HEK293 (cell line): Measurements from ENCODE around the gene PDE9A.

ENCODE experiments used
- CTCF ChIA-PET: fragments of 350-600 bp; formaldehyde crosslinking; extraction: SDS; loops from one replicate; lab custom pipeline; 2021; ENCODE audit warnings: antibody characterized with exemption; lab: Yijun Ruan, JAX
- POLR2A ChIA-PET: fragments of 300-600 bp; formaldehyde crosslinking; extraction: SDS; loops from one replicate; lab custom pipeline; 2020; ENCODE audit warnings: antibody characterized with exemption, inconsistent platforms; lab: Yijun Ruan, JAX
- H3K27ac ChIP-seq: fragments of 200-500 bp; sonication (Bioruptor generic); 2 replicates; pipeline ENCODE4 v1.5.1; 2014; ENCODE audit warnings: low read depth, low read length, control low read depth, inconsistent platforms; ENCODE audit errors: extremely low read depth
- H3K36me3 ChIP-seq, 2 experiments: fragments of 200-500 bp in 1 of 2; sonication (Bioruptor generic) in 1 of 2; 1 replicate in 1 of 2; 2 replicates in 1 of 2; pipeline ENCODE4 v1.5.1; 2014 to 2017; ENCODE audit warnings: inconsistent platforms in 2 of 2, low read length in 2 of 2; ENCODE audit not compliant: control insufficient read depth in 2 of 2, insufficient read depth in 1 of 2
- H3K4me1 ChIP-seq: fragments of 200-500 bp; sonication (Bioruptor generic); 2 replicates; pipeline ENCODE4 v1.5.1; 2014; ENCODE audit warnings: mild to moderate bottlenecking, low read length, inconsistent platforms; ENCODE audit not compliant: control insufficient read depth, insufficient read depth
- H3K4me3 ChIP-seq: 2 replicates; pipeline ENCODE4 v1.5.1; 2011; ENCODE audit warnings: low read depth, mild to moderate bottlenecking, control low read depth, low read length, moderate library complexity
- H3K9me3 ChIP-seq: fragments of 200-500 bp; sonication (Bioruptor generic); 2 replicates; pipeline ENCODE4 v1.5.1; 2014; ENCODE audit warnings: low read depth, low read length, inconsistent platforms; ENCODE audit not compliant: control insufficient read depth, insufficient read depth
- ATF2 ChIP-seq: fragments of 450-650 bp; formaldehyde crosslinking; IDR thresholded peaks from 2 replicates; pipeline ENCODE4 v1.5.1; 2016; ENCODE audit warnings: missing biosample characterization, missing genetic modification characterization, low read depth
- MZF1 ChIP-seq: fragments of 450-650 bp; formaldehyde crosslinking; IDR thresholded peaks from 2 replicates; pipeline ENCODE4 v1.5.1; 2017; ENCODE audit warnings: missing biosample characterization, missing genetic modification characterization, borderline replicate concordance
- PRDM6 ChIP-seq: fragments of 450-650 bp; formaldehyde crosslinking; IDR thresholded peaks from 2 replicates; pipeline ENCODE4 v1.5.1; 2017; ENCODE audit warnings: missing biosample characterization, missing genetic modification characterization
- RBAK ChIP-seq: fragments of 450-650 bp; formaldehyde crosslinking; IDR thresholded peaks from 2 replicates; pipeline ENCODE4 v1.5.1; 2016; ENCODE audit warnings: missing biosample characterization, missing genetic modification characterization
- ZEB2 ChIP-seq: fragments of 450-650 bp; formaldehyde crosslinking; IDR thresholded peaks from 2 replicates; pipeline ENCODE4 v1.5.1; 2016; ENCODE audit warnings: missing biosample characterization, missing genetic modification characterization
- ZNF174 ChIP-seq: fragments of 450-650 bp; formaldehyde crosslinking; IDR thresholded peaks from 2 replicates; pipeline ENCODE4 v1.5.0; 2017; ENCODE audit warnings: missing biosample characterization, mild to moderate bottlenecking, missing genetic modification characterization
- ZNF266 ChIP-seq: fragments of 450-650 bp; formaldehyde crosslinking; IDR thresholded peaks from 2 replicates; pipeline ENCODE4 v1.5.1; 2016; ENCODE audit warnings: missing biosample characterization, missing genetic modification characterization, low read depth
- ZNF549 ChIP-seq: fragments of 450-650 bp; IDR thresholded peaks from 2 replicates; pipeline ENCODE4 v1.5.1; 2018; ENCODE audit warnings: missing biosample characterization, missing genetic modification characterization, mild to moderate bottlenecking, inconsistent platforms, moderate library complexity
- ZNF670 ChIP-seq: fragments of 450-650 bp; formaldehyde crosslinking; IDR thresholded peaks from 2 replicates; pipeline ENCODE4 v1.5.1; 2016; ENCODE audit warnings: missing biosample characterization, missing genetic modification characterization, low read depth
- TF ChIP-seq, protein P1 (sequence below): fragments of 450-650 bp; formaldehyde crosslinking; conservative IDR thresholded peaks from 2 replicates; pipeline ENCODE4 v1.5.1; 2016; ENCODE audit warnings: low read depth, missing biosample characterization, missing genetic modification characterization
- TF ChIP-seq, protein P2 (sequence below): fragments of 450-650 bp; formaldehyde crosslinking; IDR thresholded peaks from 2 replicates; pipeline ENCODE4 v1.5.1; 2016; ENCODE audit warnings: missing biosample characterization, missing genetic modification characterization

Gene PDE9A

GRCh38 chr21:42767561-42767835 is 114.1 kb downstream of the PDE9A start (continued):
- TF ChIP-seq ATF2, result no peak

GRCh38 chr21:42768324-42769121 is 115.1 kb downstream of the PDE9A start:
- POLR2A ChIA-PET, result interaction anchor here (0.6 to 1.0 kb wide), 2 partner anchors 15 to 18 kb away, joined by 3 read pairs; no protein-coding TSS in a partner anchor
- TF ChIP-seq ZEB2 (tag by site-specific recombination) (no peak), MZF1 (tag by site-specific recombination) (no peak), RBAK (no peak), ZNF174 (tag by site-specific recombination) (no peak), PRDM6 (tag by site-specific recombination) (no peak), ZNF670 (tag by site-specific recombination) (no peak), ZNF266 (no peak), ZNF549 (tag by site-specific recombination) (no peak)
- TF ChIP-seq, protein P1, sequence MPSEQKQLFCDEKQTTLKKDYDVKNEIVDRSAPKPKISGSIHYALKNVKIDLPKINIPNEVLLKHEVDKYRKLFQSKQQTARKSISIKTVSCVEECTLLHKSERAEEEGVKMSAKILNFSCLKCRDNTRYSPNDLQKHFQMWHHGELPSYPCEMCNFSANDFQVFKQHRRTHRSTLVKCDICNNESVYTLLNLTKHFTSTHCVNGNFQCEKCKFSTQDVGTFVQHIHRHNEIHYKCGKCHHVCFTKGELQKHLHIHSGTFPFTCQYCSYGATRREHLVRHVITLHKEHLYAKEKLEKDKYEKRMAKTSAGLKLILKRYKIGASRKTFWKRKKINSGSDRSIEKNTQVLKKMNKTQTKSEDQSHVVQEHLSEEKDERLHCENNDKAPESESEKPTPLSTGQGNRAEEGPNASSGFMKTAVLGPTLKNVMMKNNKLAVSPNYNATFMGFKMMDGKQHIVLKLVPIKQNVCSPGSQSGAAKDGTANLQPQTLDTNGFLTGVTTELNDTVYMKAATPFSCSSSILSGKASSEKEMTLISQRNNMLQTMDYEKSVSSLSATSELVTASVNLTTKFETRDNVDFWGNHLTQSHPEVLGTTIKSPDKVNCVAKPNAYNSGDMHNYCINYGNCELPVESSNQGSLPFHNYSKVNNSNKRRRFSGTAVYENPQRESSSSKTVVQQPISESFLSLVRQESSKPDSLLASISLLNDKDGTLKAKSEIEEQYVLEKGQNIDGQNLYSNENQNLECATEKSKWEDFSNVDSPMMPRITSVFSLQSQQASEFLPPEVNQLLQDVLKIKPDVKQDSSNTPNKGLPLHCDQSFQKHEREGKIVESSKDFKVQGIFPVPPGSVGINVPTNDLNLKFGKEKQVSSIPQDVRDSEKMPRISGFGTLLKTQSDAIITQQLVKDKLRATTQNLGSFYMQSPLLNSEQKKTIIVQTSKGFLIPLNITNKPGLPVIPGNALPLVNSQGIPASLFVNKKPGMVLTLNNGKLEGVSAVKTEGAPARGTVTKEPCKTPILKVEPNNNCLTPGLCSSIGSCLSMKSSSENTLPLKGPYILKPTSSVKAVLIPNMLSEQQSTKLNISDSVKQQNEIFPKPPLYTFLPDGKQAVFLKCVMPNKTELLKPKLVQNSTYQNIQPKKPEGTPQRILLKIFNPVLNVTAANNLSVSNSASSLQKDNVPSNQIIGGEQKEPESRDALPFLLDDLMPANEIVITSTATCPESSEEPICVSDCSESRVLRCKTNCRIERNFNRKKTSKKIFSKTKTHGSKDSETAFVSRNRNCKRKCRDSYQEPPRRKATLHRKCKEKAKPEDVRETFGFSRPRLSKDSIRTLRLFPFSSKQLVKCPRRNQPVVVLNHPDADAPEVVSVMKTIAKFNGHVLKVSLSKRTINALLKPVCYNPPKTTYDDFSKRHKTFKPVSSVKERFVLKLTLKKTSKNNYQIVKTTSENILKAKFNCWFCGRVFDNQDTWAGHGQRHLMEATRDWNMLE, result no peak
- TF ChIP-seq, protein P2, sequence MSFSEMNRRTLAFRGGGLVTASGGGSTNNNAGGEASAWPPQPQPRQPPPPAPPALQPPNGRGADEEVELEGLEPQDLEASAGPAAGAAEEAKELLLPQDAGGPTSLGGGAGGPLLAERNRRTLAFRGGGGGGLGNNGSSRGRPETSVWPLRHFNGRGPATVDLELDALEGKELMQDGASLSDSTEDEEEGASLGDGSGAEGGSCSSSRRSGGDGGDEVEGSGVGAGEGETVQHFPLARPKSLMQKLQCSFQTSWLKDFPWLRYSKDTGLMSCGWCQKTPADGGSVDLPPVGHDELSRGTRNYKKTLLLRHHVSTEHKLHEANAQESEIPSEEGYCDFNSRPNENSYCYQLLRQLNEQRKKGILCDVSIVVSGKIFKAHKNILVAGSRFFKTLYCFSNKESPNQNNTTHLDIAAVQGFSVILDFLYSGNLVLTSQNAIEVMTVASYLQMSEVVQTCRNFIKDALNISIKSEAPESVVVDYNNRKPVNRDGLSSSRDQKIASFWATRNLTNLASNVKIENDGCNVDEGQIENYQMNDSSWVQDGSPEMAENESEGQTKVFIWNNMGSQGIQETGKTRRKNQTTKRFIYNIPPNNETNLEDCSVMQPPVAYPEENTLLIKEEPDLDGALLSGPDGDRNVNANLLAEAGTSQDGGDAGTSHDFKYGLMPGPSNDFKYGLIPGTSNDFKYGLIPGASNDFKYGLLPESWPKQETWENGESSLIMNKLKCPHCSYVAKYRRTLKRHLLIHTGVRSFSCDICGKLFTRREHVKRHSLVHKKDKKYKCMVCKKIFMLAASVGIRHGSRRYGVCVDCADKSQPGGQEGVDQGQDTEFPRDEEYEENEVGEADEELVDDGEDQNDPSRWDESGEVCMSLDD, result no peak
- CTCF ChIA-PET, result interaction anchor here (0.6 to 1.0 kb wide), 2 partner anchors 175 to 432 kb away, joined by 3 read pairs; no protein-coding TSS in a partner anchor
- no peaks in the 10 kb centered on the region for H3K4me1 ChIP-seq
- H3K27ac ChIP-seq, result no peak overlapping the region
- peaks cover 7 to 77% of the 10 kb centered on the region in 2 experiments; a peak in 2 of 3 replicates for H3K36me3 ChIP-seq
- H3K4me3 ChIP-seq, result no peak overlapping the region
- no peaks in the 10 kb centered on the region for H3K9me3 ChIP-seq
